Measurements from ENCODE around the gene PTPRN2. TPM values are rescaled to one million over a fixed set of nuclear protein-coding genes. Genes with fewer than 3 reads are reported as not detected.

Gene PTPRN2
- total and polyA plus RNA-seq, 2 donors (not counting 3 experiments of a cell fraction or from before 2014, with no cell fraction given): 0.62 to 0.88 TPM

- Histone ChIP-seq H2AFZ (ENCODE audit: low read depth, low read length) (no peak overlapping the region), H3K4me3 (replicated peaks in 1 of 3; ENCODE audit: insufficient read depth in 1 of 3, low read depth in 1 of 3, low read length in 3 of 3) (no peak overlapping the region), H3K9me1 (replicated peaks; ENCODE audit: control insufficient read depth, extremely low read depth, insufficient read depth, low read length) (no peaks in the 10 kb centered on the region), H3K36me3 (ENCODE audit: control insufficient read depth in 2 of 2, extremely low read depth in 1 of 2, insufficient read depth in 2 of 2, low read length in 2 of 2) (no peaks in the 10 kb centered on the region), H3K79me2 (ENCODE audit: control insufficient read depth, insufficient read depth, low read length) (no peaks in the 10 kb centered on the region), H3K27ac (ENCODE audit: insufficient read depth, low read depth, low read length) (no peak overlapping the region), H3K27me3 (ENCODE audit: control insufficient read depth in 2 of 2, insufficient read depth in 2 of 2, low read length in 2 of 2) (no peaks in the 10 kb centered on the region), H3K9ac (replicated peaks; ENCODE audit: extremely low read depth, insufficient read depth, low read length) (no peak overlapping the region), H4K20me1 (replicated peaks; ENCODE audit: control insufficient read depth, extremely low read depth, insufficient read depth, low read length) (no peaks in the 10 kb centered on the region), H3K4me2 (ENCODE audit: insufficient read depth, low read length) (no peak overlapping the region), H3K9me3 (replicated peaks; ENCODE audit: control insufficient read depth, insufficient read depth, low read length) (no peaks in the 10 kb centered on the region), H3K4me1 (ENCODE audit: control insufficient read depth, extremely low read depth, insufficient read depth, low read length) (no peaks in the 10 kb centered on the region)
- ChIA-PET CTCF (no interaction called here), POLR2A (no interaction called here)
- no TSS peak for BruUV-seq (replicated peaks)
- intact Hi-C loops (cut with micrococcal nuclease): no loop called here
- TF ChIP-seq CTCF (IDR thresholded peaks at IDR 0.05; ENCODE audit: extremely low read depth in 1 of 2, insufficient read depth in 1 of 2, low read depth in 1 of 2, low read length in 2 of 2): no peak
- no peak for TF ChIP-seq MAX (IDR thresholded peaks at IDR 0.05; ENCODE audit: insufficient read depth, insufficient read length)
- FAIRE-seq: no peak
- dilution Hi-C loops (cut with MboI; ENCODE audit: extremely low pct_ligation_motif_present, low sequenced_read_pairs): no loop called here
- no peak for DNase-seq (ENCODE audit: low read depth, low spot score)
Measured at GRCh38 chr7:157561816-157562410, 1025.7 kb downstream of the PTPRN2 start.

- H3K27ac ChIP-seq (ENCODE audit: insufficient read depth, low read depth, low read length): no peak overlapping the region
- no peaks in the 10 kb centered on the region for H3K79me2 ChIP-seq (ENCODE audit: control insufficient read depth, insufficient read depth, low read length)
- intact Hi-C loops (cut with micrococcal nuclease): no loop called here
- H4K20me1 ChIP-seq (replicated peaks; ENCODE audit: control insufficient read depth, extremely low read depth, insufficient read depth, low read length): no peaks in the 10 kb centered on the region
- ChIA-PET CTCF (no interaction called here), POLR2A (no interaction called here)
- no TSS peak for BruUV-seq (replicated peaks)
- H3K27me3 ChIP-seq (ENCODE audit: control insufficient read depth in 2 of 2, insufficient read depth in 2 of 2, low read length in 2 of 2): no peaks in the 10 kb centered on the region
- dilution Hi-C loops (cut with MboI; ENCODE audit: extremely low pct_ligation_motif_present, low sequenced_read_pairs): no loop called here
- H2AFZ ChIP-seq (ENCODE audit: low read depth, low read length): no peak overlapping the region
- H3K9me1 ChIP-seq (replicated peaks; ENCODE audit: control insufficient read depth, extremely low read depth, insufficient read depth, low read length): no peaks in the 10 kb centered on the region
- TF ChIP-seq POLR2A (IDR thresholded peaks at IDR 0.05; ENCODE audit: low read depth, low read length): no peak
- TF ChIP-seq MAX (IDR thresholded peaks at IDR 0.05; ENCODE audit: insufficient read depth, insufficient read length): no peak
- TF ChIP-seq JUN (IDR thresholded peaks at IDR 0.05; ENCODE audit: borderline replicate concordance, insufficient read depth, insufficient read length, low read depth): no peak
- no peak for TF ChIP-seq FOS (IDR thresholded peaks at IDR 0.05; ENCODE audit: borderline replicate concordance, insufficient read depth, low read length)
- TF ChIP-seq POLR2AphosphoS5 (IDR thresholded peaks at IDR 0.05; ENCODE audit: insufficient read depth, low read depth, low read length): no peak
- TF ChIP-seq EZH2 (IDR thresholded peaks at IDR 0.05; ENCODE audit: borderline replicate concordance, low read depth, low read length, severe bottlenecking): no peak
- TF ChIP-seq CTCF (IDR thresholded peaks at IDR 0.05; ENCODE audit: extremely low read depth in 1 of 2, insufficient read depth in 1 of 2, low read depth in 1 of 2, low read length in 2 of 2): no peak
- TF ChIP-seq GATA2 (IDR thresholded peaks at IDR 0.05; ENCODE audit: insufficient read depth, insufficient read length, low read depth, low read length): no peak
- TF ChIP-seq MYC (IDR thresholded peaks at IDR 0.05; ENCODE audit: low read depth, low read length): no peak
- no peak overlapping the region for H3K4me3 ChIP-seq (replicated peaks in 1 of 3; ENCODE audit: insufficient read depth in 1 of 3, low read depth in 1 of 3, low read length in 3 of 3)
- no peak overlapping the region for H3K9ac ChIP-seq (replicated peaks; ENCODE audit: extremely low read depth, insufficient read depth, low read length)
- DNase-seq (ENCODE audit: low read depth, low spot score) (no peak), FAIRE-seq (no peak)
- no peaks in the 10 kb centered on the region for H3K36me3 ChIP-seq (ENCODE audit: control insufficient read depth in 2 of 2, extremely low read depth in 1 of 2, insufficient read depth in 2 of 2, low read length in 2 of 2)
- no peaks in the 10 kb centered on the region for H3K9me3 ChIP-seq (replicated peaks; ENCODE audit: control insufficient read depth, insufficient read depth, low read length)
- H3K4me1 ChIP-seq (ENCODE audit: control insufficient read depth, extremely low read depth, insufficient read depth, low read length): no peaks in the 10 kb centered on the region
- no peak overlapping the region for H3K4me2 ChIP-seq (ENCODE audit: insufficient read depth, low read length)
Measured at GRCh38 chr7:157561523-157561785, 1026.2 kb downstream of the PTPRN2 start.

Data from endothelial cell of umbilical vein (primary cell).